HuH-7.5 (cell line): Measurements from ENCODE around the gene HECW1.

Source experiments
- DNase-seq: peaks from one replicate; pipeline ENCODE4 v3.0.0; 2011; ENCODE audit warnings: low spot score

The HECW1 gene

DNA sequence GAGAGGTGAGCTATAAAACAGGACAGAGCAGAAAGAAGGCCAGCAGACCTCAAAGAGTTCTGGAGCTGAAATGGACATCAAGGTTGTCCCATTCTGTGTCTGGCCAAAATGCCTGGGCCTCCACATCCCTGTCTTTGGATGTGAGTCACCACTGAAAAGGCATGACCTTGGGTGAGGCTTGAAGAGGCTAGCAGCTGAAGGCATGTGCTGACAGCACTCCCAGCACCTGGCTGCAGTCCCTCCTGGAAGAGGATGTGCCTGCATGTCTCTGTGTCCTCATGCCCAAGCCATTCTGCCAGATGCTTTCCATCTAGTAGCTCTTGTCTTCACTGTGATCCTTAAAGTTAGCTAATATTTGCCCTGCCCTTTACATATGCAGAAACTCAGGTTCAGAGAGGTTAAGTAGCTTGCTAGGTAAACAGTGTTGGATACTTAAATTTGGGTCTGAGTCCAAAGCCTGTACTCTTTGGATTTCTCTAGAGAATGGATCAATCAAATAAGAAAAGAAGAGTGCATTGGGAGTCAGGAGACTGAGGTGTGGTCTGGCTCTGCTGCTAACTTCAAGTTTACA lies 35.8 kb downstream of the HECW1 start:
- DNase-seq, result no peak

DNA sequence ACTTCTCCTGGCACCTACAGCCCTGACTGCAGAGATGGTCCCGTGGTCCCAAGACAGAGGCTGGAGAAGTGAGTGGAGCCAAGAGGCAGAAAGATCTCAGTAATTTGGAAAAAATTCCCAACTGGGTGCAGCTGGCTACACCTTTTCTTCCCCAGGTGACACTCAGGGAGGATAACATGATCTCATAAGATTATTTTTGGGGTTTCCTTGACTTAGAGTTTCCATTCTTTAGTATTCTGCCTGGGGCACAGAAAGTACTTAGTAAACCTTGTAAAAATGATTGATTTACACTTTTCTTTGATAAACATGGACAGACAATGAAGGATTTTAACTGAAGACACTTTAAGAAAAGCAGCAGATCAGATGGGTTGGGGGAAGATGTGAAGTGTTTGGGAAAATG lies 38.6 kb downstream of the HECW1 start:
- DNase-seq, result no peak

DNA sequence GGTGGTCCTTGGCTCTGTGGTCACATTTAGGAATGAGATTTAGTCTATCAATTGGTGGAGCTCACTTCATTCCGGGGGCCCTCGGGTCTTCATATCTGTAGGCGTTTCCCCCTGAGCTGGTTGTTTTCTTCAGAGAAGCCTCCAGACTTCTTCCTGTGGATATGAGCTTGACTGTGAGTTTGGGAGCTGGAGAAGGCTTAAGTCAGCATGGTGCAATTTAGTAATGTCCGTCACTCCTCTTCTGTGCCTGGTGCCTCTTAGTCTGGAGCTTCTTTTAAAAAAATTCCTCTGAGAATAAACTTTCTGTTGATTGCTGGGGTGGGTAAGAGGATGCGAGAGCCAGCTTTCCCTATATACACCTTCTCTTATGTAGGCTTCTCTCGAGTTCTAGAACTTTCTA lies 40.2 kb downstream of the HECW1 start:
- DNase-seq, result no peak

DNA sequence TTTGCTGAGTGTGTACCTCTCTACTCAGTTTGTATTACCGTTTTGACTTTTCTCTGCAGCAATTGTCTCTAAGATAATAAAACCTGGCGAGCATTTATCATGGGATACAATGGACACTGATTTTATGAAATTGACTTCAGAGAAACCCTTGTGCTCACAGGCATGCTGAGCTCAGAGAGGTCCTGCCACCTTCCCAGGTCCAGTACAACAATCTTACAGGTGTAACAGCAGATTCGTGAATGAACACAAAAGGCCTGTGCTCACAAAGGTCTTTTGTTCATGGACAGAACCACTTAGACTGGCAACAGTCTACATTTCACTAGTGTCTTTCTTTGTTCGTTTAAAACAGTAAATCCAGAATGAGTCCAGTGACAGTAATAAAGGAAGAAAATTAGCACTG lies 43.2 kb downstream of the HECW1 start:
- no peak for DNase-seq

DNA sequence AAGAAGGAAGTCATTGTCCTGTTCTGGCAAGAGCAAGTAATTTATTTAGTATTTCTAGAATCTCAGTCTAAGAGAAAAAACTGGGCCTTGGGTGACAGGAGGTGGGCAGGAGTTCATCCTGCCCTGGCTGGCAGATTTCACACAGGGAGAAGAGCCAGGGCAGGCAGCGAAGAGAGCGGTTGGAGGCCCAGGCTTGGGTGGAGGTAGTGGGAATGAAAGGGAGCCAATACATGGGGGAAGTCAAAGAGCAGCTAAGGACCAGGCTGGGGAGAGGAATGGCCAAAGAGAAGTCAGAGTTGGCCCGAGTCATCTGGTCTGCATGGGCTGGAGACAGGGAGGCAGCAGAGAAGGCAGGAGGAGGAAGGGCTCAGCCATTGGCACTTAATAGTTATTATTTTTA lies 51.4 kb downstream of the HECW1 start:
- no peak for DNase-seq

DNA sequence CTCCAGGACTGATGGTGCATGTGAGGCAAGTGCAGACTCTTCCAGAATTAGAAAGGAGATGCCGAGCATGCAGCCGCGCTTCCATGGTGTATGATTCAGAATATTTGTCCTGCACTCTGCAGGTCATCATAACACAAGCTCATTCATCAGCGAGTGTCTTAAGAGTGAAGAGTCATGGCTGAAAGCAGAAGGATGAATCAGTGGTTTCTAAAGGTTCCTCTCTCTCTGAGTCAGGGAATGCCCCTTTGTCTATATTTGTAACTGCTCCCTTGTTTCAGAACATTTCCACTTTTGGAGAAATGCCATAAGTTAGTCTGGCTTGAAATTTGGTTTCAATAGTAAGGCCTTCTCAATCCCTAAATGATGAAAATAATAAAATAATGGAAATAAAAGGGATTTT lies 52.3 kb downstream of the HECW1 start:
- DNase-seq, result no peak

DNA sequence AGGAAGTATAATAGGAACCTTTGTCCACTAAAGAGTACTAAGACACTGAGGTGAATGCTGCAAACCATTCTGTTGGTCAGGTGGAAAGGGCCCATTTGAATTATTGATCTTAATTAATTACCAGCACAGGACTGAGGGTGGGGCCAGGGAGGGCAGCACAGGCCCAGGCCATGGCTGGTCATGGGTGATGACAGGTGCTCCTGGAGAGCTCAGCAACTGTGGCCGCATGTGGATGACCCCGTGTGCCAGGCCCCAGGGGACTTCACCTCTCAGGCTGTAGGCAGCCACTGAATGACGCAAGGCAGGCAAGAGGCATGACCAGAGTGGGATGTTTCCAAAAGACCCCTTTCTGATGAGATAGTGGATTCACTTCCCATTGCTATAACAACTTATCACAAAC lies 54.2 kb downstream of the HECW1 start:
- DNase-seq, result no peak

DNA sequence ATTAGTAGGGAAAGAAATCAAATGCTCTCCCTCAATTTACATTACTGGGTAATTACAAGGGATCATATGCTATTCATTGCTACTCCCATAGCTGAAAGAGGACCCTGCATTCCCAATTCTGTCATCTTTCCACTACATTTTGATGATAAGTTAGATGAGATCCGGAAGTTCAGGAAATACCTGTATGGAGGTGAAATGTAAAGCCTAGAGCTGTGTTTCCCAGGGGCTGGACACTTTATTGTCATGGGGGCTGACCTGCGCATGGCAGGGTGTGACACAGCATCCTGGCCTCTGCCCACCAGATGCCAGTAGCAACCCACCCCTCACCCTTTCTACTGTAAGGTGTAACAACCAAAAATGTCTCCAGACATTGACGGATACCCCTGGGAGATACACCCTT lies 56.6 kb downstream of the HECW1 start:
- no peak for DNase-seq

DNA sequence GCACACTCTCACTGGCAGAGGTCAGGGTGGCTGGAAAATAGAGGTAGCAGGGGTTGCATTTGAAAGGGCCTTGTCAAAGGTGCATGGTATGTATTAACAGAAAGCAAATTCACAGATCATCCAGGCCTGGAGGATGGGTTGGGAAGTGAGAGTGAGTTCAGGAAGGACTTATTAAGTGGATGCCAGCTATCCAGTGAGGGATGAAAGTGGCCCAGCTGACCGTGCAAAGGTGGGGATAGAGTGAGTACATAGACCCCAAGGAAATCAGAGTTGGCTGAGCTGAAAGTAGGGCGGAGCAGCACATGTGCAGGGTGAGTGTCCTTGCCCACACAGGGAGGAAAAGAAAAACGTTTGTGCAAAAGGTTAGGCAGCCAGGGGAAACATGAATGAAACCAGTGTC lies 58.1 kb downstream of the HECW1 start:
- no peak for DNase-seq

DNA sequence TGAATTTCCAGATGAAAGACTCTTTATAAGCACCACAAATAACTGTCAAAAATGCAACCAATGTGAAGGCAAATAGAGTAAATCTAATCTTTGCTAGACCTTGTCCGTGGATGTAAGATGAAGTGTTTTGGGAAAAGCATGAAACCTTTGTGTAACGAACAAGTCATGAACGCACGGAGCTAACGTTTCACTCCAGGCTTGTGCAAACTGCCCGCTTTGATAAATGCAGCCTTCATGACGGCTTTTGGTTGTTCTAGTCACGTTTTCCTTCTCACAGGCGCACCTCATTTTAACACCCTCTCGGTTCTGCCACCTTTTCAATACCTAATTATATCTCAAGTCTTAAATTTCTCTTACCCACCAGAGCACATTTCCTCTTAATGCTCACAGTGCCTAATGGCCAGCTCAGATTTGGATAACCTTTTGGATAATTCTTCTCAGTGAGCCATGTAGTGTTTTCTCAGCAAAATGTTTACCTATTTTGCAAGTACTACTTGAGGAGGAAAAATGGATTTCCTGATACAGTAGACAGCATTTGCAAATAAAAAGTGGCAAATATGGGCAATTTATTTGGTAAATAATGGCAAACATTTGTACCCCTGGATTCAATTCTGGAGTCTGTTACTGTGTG lies 63.2 kb downstream of the HECW1 start:
- no peak for DNase-seq

DNA sequence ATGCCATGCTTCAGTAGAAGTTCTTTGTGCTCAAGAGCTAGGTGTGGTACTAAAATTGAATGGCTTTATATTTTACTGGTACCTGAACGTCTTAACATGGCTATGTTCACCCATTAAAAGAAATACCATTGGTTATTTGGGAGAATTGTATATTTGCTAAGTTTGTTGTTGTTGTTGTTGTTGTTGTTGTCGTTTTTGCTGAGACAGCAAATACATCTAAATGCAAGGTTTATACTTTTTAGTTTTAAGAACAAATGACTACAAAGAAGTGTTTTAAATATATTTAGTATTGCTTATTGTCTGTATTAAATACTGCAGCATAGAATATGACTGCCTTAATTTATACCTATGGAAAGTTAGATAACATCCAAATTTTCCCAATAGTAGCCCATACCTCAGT lies 66.9 kb downstream of the HECW1 start:
- no peak for DNase-seq

DNA sequence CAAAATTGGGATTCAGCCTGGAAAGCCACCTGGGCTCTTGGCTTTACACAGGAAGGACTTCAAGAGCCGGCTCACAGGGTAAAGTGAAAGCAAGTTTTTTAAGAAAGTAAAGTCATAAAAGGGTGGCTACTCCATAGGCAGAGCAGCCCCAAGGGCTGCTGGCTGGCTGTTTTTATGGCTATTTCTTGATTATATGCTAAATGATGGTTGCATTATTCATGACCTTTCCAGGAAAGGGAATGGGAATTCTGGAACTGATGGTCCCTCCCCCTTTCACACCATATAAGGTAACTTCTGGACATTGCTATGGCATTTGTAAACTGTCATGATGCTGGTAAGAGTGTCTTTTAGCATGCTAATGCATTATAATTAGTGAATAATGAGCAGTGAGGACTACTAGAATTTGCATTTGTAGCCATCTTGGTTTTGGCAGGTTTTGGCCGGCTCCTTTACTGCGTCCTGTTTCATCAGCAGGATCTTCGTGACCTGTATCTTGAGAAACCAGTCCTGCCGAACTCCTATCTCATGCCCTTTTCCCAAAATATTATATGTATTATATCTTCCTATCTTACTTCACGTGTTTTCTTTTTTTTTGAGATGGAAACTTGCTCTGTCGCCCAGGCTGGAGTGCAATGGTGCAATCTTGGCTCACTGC lies 80.5 kb downstream of the HECW1 start:
- DNase-seq, result no peak

DNA sequence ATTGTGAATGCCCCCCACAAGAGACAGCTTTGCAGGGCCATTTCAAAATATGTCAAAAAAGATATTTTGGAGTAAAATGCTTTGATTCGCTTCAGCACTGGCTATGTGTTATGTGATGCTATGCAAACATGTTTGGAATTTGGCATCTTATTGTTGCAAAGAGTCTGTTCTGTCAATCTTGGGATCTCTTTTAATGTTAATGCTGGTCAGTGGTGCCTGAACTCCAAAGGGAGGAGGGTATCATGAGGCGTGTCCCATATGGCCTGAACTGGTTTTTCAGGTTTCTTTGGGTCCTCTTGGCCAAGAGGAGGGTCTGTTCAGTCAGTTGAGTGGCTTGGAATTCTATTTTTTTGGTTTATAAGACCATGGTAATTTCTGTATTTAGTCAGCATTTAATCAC lies 81.4 kb downstream of the HECW1 start:
- no peak for DNase-seq

DNA sequence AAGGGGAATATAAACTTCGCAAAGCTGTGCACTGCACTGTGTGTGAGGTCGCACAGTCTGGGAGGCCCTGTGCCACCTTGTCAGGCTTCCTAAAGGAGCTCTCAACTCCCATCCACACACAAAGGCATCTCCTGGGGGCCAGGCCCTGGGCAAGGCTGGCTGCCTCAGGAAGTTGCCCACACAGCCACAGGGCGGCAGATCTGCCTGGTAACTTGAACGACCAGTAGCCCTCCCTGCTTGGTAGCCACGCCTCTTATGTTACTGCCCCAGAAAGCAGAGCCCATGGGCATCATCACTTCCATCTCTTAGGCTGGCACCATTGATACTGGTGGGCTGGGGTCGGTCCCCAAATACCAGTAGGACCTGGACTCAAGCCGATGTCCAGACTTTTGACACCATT lies 82.8 kb downstream of the HECW1 start:
- no peak for DNase-seq

DNA sequence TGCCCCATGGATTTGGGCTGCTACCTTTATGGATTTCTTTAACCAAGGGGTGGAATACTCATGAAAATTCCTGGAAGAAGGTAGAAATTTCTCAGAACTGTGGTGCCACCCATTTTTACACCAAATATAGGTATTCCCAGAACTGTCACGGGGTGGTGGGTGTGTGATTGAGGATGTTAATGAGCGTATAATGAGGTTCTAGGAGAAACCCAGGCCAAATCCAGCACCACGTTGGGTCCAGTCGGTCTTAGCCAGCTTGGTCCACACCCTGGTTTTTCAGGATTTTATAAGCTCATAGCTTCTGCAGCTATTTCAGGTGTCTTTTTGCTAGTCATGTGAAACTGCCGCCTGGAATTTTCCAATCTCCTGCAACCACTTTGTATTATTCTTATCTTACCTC lies 83.3 kb downstream of the HECW1 start:
- no peak for DNase-seq

DNA sequence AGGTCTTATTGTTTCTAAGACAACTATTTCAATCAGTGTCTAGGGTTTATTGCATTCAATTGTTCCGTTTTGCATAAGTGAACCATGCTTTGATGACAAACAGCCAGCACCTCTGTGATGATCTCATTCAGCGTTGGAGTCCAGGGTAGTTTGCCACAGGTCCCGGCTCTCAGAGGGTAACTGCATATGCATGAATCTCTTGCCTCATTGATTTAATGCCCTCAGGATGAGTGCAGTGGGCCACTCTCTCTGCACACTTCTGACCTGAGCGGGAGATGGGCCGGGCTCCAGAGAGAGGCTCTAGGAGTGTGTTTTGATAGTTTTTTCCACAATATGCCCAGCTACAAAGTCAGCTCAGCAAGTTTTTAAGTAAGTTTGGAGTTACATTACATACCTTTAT lies 83.9 kb downstream of the HECW1 start:
- DNase-seq, result no peak

DNA sequence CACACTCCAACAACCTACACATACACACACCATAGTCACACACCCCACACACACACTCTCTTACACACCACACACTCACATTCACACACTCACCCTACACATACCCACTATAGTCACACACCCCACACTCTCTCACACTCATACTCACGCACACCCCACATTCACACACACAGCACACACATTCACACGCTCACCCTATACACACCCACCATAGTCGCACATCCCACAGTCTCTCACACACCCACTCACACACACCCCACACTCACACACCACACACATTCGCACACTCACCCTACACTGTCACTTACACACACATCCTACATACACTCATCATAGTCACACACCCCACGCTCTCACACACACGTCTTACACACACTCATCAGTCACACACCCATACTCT lies 85.6 kb downstream of the HECW1 start:
- no peak for DNase-seq

DNA sequence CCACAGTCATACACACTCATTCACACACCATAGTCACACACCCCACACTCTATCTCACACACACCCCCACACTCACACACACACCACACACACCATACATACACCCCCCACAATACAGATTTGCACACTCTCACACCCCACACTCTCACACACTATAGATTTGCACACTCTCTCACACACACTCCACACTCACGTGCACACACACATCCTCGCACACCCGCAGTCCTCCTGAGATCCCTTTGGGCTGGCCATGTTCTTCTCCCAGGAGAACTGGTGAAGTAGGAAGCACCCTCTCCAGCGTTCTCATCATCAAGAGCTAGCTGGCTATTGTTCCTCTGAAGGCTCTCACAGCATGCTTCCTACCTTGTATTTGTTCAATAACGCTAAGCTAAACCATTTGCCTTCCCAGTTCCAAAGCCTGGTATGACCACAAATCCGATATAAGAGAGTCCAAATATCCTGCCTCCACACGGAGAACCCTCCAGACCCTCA lies 86.2 kb downstream of the HECW1 start:
- no peak for DNase-seq

DNA sequence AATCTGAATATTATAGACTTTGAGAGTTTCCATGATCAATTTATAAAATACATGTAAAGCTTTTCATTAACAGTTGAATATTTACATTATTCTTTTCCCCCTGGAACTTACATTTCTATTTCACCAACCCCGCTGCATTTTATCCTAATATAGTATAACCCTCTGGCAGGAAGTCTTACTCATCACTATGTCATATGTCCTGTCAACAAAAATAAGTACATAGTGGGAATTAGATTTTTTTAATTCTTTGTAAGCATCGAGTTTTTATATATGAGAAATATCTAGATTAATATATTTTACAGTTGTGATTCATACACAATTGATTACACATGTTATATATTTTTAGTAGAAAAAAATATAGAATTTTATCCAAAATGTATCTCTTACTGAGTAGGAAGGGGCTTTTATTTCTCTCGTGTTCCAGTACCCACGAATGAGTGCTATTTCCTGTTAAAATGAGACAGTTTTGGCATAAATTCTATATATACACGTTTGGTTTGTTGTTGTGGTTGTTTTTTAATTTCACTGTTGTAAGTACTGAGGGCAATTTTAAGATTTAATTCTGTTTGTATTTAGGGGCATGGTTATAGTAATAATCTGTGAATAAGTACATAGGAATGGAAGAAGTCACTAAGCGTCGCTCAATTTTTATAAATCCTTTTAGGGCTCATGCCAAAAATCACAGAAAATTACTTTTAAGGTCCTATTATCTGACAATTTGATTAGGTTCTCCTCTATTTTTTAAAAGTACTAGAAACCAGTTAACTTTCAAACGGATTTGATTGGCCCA lies 87.1 kb downstream of the HECW1 start:
- DNase-seq, result no peak

DNA sequence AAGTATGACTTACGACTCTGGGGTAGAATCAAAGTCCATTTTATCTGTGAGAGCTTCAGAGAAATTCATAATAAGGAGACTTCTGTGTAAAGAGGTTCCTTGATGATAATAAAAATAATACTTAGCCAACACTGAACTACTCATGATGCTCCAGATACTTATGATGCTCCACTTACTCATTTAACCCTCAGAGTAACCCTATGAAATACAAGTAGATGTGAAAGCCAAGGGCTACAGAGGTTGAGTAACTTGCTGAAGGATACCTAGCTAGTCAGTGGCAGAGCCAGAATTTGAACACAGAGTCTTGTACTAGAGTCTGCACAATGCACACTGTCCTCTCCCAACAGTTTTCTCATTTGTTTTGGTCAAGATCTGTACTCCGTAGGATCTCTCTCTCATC lies 89.5 kb downstream of the HECW1 start:
- no peak for DNase-seq

DNA sequence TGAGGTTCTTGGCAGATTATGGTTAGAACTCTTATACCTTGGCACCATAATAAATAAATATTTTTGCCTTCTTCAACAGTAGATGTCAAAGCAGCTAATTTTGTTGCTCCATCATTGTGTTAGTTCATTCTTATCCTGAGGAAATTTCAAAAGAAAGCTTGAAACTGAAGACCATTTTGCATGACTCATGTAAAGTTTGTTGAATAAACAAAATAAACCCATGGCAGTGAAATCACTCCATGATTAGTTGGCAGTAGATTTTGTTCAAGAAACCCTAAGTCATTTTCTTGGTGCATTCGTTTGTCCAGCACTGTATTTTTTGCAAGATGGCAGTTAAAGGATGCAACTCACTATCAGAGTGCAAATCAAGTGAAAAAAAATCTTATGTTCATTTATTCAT lies 91.6 kb downstream of the HECW1 start:
- no peak for DNase-seq

DNA sequence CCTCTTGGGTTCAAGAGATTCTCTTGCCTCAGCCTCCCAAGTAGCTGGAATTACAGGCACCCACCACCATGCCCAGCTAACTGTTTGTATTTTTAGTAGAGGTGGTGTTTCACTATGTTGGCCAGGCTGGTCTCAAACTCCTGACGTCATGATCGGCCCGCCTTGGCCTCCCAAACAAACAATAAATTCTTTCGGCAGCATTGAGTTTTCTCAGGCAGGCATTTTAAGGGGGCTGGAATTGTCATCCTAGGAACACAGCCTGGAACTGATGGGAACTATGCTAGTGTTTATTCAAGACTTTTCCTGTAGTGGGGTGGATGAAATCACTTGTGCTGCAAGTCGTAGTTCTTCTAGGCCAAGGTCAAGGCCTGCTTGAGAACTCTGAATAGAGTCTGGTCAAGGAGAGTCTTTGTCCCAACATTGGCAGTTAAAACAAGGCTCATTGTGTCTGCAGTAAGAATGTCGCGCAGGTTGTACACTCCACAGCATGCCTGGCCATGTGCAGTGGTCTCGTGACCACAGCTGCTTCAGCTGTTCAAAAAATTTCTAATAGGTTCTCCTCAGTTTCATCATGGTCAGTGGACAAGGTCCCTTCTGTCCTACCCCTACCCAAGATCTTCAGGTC lies 92.8 kb downstream of the HECW1 start:
- DNase-seq, result no peak

DNA sequence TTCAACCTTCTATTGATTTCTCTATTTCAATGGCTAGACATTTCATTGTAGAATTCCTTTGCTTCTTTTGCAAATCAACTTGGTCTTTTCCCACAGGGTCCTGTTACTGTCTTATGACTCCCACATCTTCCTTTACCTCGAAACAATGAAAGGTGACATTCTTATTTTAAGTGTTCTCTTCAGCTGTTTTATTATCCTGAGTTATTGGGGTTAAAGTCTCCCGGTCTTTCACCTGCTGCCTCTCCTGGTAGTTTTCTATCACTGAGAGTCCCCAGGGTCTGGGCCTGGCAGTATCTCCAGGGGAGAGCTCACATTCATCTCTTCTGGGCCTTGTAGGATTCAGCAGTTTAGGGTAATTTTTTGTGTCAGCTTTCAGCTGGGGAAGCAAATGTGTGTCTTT lies 95.8 kb downstream of the HECW1 start:
- DNase-seq, result no peak
